Sciatic nerve (tissue), 2 donors: Measurements from ENCODE around the gene DPM2. TPM values are rescaled to one million over a fixed set of nuclear protein-coding genes. Genes with fewer than 3 reads are reported as not detected.
A peak's percentile ranks its signal among the peaks of the same experiment; 100 is the strongest.

Source experiments
- ATAC-seq: fragments of 200-7000 bp; cut with Tn5 transposase; one replicate; pipeline ENCODE4 v1.9.1; 2020; ENCODE audit warnings: mild to moderate bottlenecking, moderate library complexity
- DNase-seq: peaks from one replicate; pipeline ENCODE4 v3.0.0-alpha.2; 2020; ENCODE audit warnings: low spot score
- intact Hi-C: fragments of 100-400 bp; cut with DNase I; formaldehyde crosslinking; loops from one replicate; pipeline ENCODE4 v1.14.2; 2022
- total RNA-seq: library from RNA; stranded (reverse); fragmentation: NEBNext Ultra II Directional; extraction: Animal tissue kit (Norgen Biotek cat#: 25700); gene quantifications from one replicate; pipeline ENCODE4 v1.2.1, GENCODE V29; 2021
- donor health status: DM: no; HTN: no; CAD: no.
- donor health status: DM: no; HTN: no; CAD: no.

Gene DPM2
- 24.6 TPM for total RNA-seq

DNA sequence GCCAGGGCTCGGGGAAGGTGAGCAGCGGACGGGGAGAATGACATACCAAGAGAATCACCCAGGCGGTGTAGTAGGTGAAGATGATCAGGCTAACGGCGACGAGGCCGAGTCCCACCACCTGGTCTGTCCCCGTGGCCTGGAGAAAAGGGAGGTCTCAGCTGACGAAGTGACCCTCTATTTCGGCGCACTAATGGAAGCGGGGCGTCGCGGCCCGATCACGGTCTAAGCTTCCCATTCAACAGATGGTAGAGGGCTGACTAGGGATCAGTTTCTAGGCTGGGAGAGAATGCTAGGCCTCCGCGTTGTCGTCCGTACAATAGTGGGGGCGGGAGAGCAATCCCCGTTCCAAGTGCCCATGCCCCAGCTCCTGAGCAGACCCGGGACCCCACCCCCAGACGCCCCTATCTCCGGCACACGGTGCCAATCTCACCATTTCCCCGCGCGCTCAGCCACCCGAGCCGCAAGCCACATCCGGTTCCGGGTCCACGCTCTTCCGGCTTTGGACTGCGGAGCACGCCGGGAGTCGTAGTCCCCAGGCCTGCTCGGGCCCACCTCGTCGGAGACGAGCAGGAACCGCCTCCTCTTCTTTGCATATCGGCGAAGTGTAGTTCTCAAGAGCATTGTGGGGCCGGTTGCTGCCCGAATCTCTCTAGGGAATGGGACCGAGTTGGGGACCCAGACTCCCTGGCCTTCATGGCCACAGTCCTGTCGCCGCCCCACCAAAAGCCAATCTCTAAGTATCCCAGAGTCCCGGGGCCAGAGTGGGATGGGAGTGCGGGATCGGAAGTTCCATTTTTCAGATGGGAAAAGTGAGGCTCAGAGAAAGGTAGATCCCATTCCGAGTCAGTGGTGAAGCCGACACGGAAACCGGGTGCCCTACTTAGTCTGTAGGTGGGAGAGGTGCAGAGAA, at the start of gene DPM2:
Gene DPM2, minus strand, starts transcription at position 467 of the 910 bp plus-strand sequence. Its CDS starts 34 bp downstream, at position 433.
- intact Hi-C loops, result no loop called here
- DNase-seq, result peak; percentile 88
- peak; percentile 91 for ATAC-seq

- DNase-seq (no peak), ATAC-seq (no peak)
- intact Hi-C loops, result loop anchor here (10.0 kb wide), 1 partner anchor 48 kb away; no protein-coding TSS in a partner anchor
Measured at GRCh38 chr9:127987103-127987614, 49.5 kb upstream of the DPM2 start.

GRCh38 chr9:127985011-127985410, 47.4 kb upstream of the DPM2 start:
- DNase-seq (no peak), ATAC-seq (no peak)
- intact Hi-C loops, result loop anchor here (10.0 kb wide), 1 partner anchor 50 kb away; no protein-coding TSS in a partner anchor

GRCh38 chr9:127983847-127984289, 46.2 kb upstream of the DPM2 start:
- intact Hi-C loops, result loop anchor here (10.0 kb wide), 1 partner anchor 51 kb away; no protein-coding TSS in a partner anchor
- ATAC-seq (no peak), DNase-seq (no peak)

GRCh38 chr9:127982912-127983311, 45.3 kb upstream of the DPM2 start:
- intact Hi-C loops, result loop anchor here (10.0 kb wide), 1 partner anchor 52 kb away; no protein-coding TSS in a partner anchor
- DNase-seq (no peak), ATAC-seq (no peak)

- DNase-seq, result no peak
- ATAC-seq, result no peak
- intact Hi-C loops, result loop anchor here (10.0 kb wide), 1 partner anchor 53 kb away; no protein-coding TSS in a partner anchor
Measured at GRCh38 chr9:127981559-127982121, 44.0 kb upstream of the DPM2 start.

DNA sequence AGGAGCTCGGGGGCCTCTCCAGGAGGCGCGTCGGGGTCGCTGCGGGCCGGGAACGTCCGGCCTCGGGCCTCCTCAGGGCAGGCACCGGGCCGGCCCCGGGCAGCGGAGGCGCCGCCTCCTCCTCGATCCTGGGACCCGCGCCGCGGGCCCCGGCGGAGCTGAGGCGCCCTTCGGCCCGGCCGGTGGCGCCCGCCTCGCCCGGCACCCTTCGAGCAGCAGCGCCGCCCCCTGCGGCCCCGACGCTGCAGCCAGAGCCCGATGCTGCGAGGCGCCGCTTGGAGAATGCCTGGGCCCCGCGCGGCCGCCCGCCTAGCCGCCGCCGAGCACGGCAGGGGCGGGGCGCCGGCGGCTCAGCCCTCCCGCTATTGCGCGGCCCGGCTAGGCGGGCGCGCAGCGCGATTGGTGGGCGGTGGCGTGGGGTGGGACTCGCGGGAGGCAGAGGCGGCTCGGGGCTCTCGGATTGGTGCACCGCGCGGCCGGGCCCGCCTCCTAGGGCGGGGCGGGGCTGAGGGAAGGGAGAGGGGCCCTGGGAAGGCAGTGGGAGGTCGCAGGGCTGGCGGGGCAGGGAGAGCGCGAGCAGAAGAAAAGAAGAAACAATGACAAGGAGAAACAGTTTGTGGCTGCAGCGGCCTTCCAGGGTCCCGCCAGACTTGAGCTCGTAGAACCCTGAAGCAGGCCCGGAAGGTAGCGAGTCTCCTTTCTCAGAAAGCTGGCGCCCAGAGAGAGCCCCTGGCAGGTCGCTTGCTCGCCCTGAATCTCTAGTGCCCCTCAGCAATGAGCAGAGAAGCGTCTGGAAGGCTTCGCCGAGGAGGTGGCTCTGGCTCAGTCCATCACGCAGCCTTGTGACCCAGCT, 43.3 kb upstream of the DPM2 start, which contains the start of gene EEIG1:
Gene EEIG1, minus strand, starts transcription at position 284 of the 853 bp plus-strand sequence. CDS start 852 bp downstream, outside the sequence.
- DNase-seq (peak; percentile 98), ATAC-seq (peak; percentile 94)
- intact Hi-C loops, result loop anchor here (10.0 kb wide), 1 partner anchor 54 kb away; no protein-coding TSS in a partner anchor

- ATAC-seq (no peak), DNase-seq (peak; percentile 75)
- intact Hi-C loops, result loop anchor here (10.0 kb wide), 1 partner anchor 55 kb away; no protein-coding TSS in a partner anchor
Measured at GRCh38 chr9:127980060-127980705, 42.5 kb upstream of the DPM2 start.

- peak; percentile 18 for ATAC-seq
- peak; percentile 78 for DNase-seq
- intact Hi-C loops, result loop anchor here (5.0 to 10.0 kb wide), 2 partner anchors 37 to 55 kb away; no protein-coding TSS in a partner anchor
Measured at GRCh38 chr9:127979333-127980059, 41.8 kb upstream of the DPM2 start.

GRCh38 chr9:127979015-127979332, 41.3 kb upstream of the DPM2 start:
- no peak for ATAC-seq
- no peak for DNase-seq
- intact Hi-C loops, result loop anchor here (5.0 kb wide), 1 partner anchor 37 kb away; no protein-coding TSS in a partner anchor

DNA sequence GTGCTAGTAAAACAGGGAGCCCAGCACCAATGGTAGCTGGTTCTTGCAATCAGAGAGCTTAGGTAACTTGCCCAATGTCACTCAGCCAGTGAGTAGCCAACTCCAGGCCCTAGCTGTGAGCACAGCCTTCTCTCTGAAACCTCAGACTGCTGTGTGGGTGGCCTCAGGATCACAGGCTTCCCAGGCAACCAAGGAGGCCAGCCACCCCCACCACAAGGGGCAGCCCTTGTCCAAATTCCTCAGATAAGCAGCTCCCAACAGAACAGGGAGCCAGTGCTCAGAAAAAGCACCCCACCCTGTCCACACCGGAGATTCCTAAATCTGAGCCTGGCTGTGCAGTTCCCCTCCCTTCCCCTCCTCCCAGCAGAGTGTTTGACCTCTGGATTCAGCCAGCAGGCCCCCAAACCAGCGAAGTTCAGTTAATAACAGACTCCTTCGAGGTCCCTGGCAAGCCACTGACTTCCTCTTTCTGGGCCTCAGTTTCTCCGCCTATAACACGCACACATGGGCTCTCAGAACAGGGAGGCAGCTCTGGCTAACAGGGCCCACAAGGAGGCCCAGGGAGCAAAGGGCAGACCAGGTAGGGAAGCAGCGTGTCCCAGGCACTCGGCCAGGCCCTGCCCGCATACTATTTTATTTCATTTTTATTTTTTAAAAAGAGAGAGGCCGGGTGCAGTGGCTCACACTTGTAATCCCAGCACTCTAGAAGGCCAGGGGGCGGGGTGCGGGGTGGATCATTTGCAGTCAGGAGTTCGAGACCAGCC, 40.4 kb upstream of the DPM2 start:
- peak; percentile 75 for DNase-seq
- intact Hi-C loops, result loop anchor here (5.0 kb wide), 1 partner anchor 36 kb away; no protein-coding TSS in a partner anchor

DNA sequence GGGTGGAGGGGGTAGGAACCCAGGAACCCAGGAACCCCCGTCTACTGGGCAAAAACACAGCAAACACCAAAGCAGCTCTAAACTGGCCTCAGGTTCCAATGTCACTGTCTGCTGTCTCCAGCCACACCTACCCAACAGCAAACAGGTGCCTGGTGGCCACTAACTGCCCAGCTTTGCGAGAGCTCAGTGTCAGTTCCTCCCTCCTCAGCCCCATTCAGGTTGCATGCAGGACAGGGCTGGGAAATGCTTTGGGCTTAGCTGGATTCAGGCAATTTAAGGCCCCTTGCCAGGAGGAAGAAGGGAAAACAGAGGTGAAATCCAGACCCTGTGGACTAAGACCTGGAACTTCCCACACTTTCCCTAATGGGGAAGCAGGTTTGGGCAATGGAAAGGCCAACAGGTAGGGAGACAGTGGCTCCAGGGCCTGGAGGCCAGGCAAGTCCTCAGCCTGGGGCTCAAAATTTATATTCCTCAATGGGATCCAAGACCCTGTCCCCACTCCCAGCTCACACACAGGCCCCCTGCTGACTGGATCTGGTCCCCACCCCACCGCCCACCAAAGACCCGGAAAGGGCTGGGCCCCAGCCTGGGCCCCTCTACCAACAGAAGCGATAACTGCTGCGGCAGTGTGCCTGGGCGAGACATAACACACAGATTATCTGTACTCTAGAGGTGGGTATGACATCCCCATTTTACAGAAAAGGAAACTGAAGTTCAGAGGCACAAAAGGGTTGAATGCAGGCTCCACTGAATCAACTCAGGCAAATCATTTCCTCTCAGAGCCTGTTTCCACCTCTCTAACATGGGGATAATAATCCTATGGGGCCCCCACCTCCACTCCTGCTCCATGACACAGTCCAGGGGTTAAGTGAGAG, 39.6 kb upstream of the DPM2 start:
- ATAC-seq (no peak), DNase-seq (no peak)
- intact Hi-C loops, result loop anchor here (5.0 kb wide), 1 partner anchor 35 kb away; no protein-coding TSS in a partner anchor

More for the DNA sequence above, 40.4 kb upstream of the DPM2 start:
- ATAC-seq, result peak; percentile 63

DNA sequence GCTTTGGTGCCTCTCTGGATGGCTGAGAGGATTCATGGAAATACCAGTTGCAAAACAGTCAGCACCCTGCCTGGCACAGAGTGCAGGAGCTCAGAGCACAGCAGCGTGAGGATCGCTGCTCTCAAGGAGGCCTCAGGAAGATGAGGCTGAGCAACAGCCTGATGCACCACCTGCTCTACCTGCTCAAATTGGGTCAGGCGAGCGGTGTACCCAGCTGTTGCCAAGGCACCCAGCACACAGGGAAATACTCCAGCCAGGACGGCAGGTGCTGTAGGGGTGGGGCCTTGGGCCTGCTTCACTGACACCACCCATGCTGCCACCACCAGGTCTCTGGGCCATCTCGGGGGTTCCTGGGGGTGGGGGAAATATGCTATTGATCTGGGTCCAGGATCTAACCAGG, 38.8 kb upstream of the DPM2 start:
- DNase-seq (peak; percentile 56), ATAC-seq (no peak)
- intact Hi-C loops, result loop anchor here (5.0 kb wide), 1 partner anchor 34 kb away; no protein-coding TSS in a partner anchor

DNA sequence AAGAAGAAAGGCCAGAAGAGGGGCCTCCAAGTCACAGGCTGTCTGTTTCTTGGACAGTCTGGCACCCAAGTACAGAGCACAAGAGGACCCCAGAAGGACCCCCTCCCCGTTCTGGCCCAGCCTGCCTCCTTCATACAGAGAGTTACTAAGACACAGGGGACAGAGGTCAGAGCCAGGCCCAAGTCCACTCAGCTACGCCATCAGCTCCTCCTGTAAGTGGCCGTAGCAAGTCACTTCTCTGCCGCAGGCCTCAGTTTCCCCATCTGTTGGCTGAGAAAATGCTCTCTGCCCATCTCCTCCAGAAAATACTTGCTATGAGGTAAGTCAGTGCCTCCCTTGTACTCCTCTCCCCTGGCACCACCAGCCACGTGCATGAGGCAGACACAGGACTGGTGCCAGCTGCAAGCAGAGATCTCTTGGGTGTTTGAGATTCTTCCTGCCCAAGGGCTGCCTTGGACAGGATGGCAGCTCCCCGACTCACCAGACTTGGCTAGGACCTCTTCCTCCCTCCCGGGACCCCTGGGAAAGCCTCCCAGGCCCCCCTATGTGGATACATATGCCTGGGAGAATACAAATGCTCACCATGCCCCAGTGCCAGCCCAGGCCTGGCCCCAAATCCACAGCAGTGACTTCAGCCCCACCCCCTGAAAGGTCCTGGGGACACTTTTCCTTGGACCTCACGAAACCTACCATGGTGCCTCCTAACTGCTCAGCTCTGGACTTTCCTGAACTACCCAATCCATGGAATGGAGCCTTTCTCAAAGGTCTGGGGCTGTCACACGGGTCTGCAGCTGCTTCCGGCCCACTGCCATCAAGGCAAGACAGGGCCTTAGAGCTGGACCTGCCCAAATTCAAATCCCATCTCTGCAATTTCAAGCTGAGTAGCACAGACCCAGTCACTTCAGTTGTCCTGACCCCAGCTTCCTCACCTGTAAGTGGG, 38.0 kb upstream of the DPM2 start:
- ATAC-seq, result no peak
- intact Hi-C loops, result loop anchor here (5.0 kb wide), 1 partner anchor 33 kb away; no protein-coding TSS in a partner anchor
- DNase-seq, result peak; percentile 59
